C4-2B (cell line): ENCODE measurements around the gene SYT11.

ENCODE experiments used
- CTCF ChIP-seq: fragments of 450-650 bp; conservative IDR thresholded peaks from 2 replicates; pipeline ENCODE4 v1.5.1; 2017; ENCODE audit warnings: mild to moderate bottlenecking
- ZFX ChIP-seq: fragments of 450-650 bp; IDR thresholded peaks from 2 replicates; pipeline ENCODE4 v1.6.1; 2017

- TF ChIP-seq CTCF: no peak
- TF ChIP-seq ZFX: no peak
Observed at GRCh38 chr1:155884982-155885381, 25.6 kb downstream of the SYT11 start.
